ENCODE measurements around the gene NIFK.
"Not testable (repeated sequence)": the region's sequence is repeated elsewhere in the genome, so short reads cannot be mapped to it uniquely, and the experiment has no call there.

The NIFK gene

DNA sequence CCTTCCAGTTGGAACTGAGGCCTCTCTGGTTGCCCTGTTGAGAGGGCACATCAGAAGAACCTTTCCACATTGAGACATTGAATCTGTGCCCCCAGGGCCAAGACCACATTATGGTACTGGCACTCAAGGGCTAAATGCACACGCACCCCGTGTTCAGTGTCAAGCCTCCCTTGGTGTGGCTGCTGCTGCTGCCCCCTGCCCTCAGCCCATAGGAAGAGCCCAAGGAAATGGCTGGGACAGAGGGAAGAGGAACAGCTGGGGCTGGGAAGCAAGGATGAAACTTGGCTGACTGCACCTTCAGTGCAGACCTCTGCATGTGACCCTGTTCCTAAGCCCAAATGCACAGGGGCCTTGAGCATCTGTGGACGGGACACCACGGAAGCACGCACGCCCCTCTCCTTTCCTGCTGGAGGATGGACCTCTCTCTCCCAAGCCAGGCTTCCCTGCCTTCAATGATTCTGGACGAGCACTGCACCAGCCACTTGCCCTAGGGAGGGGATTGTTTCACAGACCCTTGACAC lies 40.2 kb downstream of the NIFK start:
- Histone ChIP-seq H3K9me3 (ENCODE audit: control insufficient read depth, low read length) (no peaks in the 10 kb centered on the region), H3K27me3 (ENCODE audit: control insufficient read depth, insufficient read depth, low read length, poor library complexity, severe bottlenecking) (no peaks in the 10 kb centered on the region), H3K36me3 (ENCODE audit: control insufficient read depth, insufficient read depth, low read length) (no peaks in the 10 kb centered on the region), H3K4me3 (ENCODE audit: insufficient read depth, low read depth, low read length) (no peak overlapping the region), H3K27ac (ENCODE audit: insufficient read depth, low read depth, low read length, poor library complexity, severe bottlenecking) (no peak overlapping the region), H3K4me1 (ENCODE audit: control insufficient read depth, insufficient read depth, low read length) (no peaks in the 10 kb centered on the region)
- 87 to 89% methylated on average over 7 of the region's 7 CpGs for WGBS, 2 experiments

DNA sequence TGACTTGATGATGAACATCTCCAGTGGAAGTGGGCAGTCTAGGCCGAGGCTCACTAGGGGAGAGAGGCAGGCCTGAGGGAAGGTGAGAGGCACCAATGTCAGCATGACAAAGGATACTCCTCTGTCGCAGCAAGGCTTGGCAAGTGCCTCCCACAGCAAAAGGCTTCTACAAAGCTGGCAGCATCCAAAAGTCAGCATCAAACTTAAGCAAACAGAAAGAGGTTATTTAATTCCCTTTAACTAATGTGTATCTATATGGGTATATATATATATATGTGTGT lies 41.6 kb downstream of the NIFK start:
- Histone ChIP-seq H3K4me1 (ENCODE audit: control insufficient read depth, insufficient read depth, low read length) (no peaks in the 10 kb centered on the region), H3K27ac (ENCODE audit: insufficient read depth, low read depth, low read length, poor library complexity, severe bottlenecking) (no peak overlapping the region), H3K36me3 (ENCODE audit: control insufficient read depth, insufficient read depth, low read length) (no peaks in the 10 kb centered on the region), H3K9me3 (ENCODE audit: control insufficient read depth, low read length) (no peaks in the 10 kb centered on the region), H3K27me3 (ENCODE audit: control insufficient read depth, insufficient read depth, low read length, poor library complexity, severe bottlenecking) (no peaks in the 10 kb centered on the region), H3K4me3 (ENCODE audit: insufficient read depth, low read depth, low read length) (no peak overlapping the region)
- WGBS, 2 experiments, result 31 to 33% methylated on average over 2 of the region's 2 CpGs

DNA sequence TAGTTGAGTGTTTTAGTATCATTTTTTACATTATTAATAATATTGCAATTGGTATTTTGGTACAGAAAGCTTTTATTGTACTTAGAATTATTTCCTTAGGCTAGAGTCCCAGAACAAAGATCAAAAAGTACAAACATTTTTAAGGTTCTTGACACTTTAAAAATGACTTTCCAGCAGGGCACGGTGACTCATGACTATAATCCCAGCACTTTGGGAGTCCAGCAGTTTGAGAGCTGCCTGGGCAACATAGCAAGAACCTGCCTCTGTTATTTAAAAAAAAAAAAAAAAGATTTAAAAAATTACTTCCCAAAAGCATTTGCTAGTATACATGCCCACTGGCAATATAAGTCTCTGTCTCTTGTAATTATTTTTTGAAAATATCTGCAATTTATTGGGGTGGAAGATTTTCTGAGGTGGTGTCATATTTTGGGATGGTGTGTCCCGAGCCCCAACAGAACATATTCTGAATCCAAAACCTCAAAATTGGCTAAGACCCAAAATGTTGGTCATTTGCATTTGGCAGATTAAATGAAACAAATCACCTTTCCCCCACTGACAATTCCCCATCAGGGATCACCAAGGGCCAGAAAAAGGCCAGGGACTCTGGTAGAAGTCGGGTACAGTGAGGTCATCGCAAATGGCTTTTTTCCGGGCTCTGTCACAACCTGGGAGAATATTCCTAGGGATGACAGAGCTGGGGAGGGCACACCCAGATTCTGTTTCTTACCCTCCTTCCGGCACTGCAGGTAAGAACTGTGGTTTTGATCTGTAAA lies 42.1 kb downstream of the NIFK start:
- no peaks in the 10 kb centered on the region for H3K27me3 ChIP-seq (ENCODE audit: control insufficient read depth, insufficient read depth, low read length, poor library complexity, severe bottlenecking)
- no peak overlapping the region for H3K27ac ChIP-seq (ENCODE audit: insufficient read depth, low read depth, low read length, poor library complexity, severe bottlenecking)
- H3K36me3 ChIP-seq (ENCODE audit: control insufficient read depth, insufficient read depth, low read length), result no peaks in the 10 kb centered on the region
- H3K9me3 ChIP-seq (ENCODE audit: control insufficient read depth, low read length), result no peaks in the 10 kb centered on the region
- H3K4me1 ChIP-seq (ENCODE audit: control insufficient read depth, insufficient read depth, low read length), result no peaks in the 10 kb centered on the region
- WGBS, 2 experiments, result 81 to 86% methylated on average over 6 of the region's 6 CpGs
- H3K4me3 ChIP-seq (ENCODE audit: insufficient read depth, low read depth, low read length), result no peak overlapping the region

DNA sequence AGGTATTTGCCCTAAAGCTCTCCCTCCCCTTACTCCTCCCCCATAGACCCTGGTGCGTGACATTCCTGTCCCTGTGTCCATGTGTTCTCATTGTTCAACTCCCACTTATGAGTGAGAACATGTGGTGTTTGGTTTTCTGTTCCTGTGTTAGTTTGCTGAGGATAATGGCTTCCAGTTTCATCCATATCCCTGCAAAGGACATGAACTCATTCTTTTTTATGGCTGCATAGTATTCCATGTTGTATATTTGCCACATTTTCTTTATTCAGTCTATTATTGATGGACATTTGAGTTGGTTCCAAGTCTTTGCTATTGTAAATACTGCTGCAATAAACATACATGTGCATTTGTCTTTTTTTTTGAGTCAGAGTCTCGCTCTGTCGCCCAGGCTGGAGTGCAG lies 46.1 kb downstream of the NIFK start:
- not testable (repeated sequence) for H3K36me3 ChIP-seq (ENCODE audit: control insufficient read depth, insufficient read depth, low read length); H3K27ac ChIP-seq (ENCODE audit: insufficient read depth, low read depth, low read length, poor library complexity, severe bottlenecking); H3K4me3 ChIP-seq (ENCODE audit: insufficient read depth, low read depth, low read length); H3K4me1 ChIP-seq (ENCODE audit: control insufficient read depth, insufficient read depth, low read length); H3K27me3 ChIP-seq (ENCODE audit: control insufficient read depth, insufficient read depth, low read length, poor library complexity, severe bottlenecking); H3K9me3 ChIP-seq (ENCODE audit: control insufficient read depth, low read length)
- 89 to 94% methylated on average over 3 of the region's 3 CpGs for WGBS, 2 experiments

DNA sequence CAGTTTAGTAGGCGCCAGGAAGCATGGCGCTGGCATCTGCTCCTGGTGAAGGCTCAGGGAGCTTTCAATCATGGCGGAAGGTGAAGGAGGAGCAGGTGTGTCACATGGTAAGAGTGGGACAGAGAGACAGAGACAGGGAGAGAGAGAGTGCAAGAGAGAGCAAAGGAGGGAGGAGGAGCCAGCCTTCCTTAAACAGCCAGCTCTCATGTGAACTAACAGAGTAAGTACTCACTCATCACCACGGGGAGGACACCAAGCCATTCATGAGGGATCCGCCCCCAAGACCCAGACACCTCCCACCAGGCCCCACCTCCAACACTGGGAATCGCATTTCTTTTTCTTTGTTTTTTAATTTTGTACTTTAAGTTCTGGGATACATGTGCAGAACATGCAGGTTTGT lies 46.6 kb downstream of the NIFK start:
- Histone ChIP-seq H3K4me1 (ENCODE audit: control insufficient read depth, insufficient read depth, low read length) (no peaks in the 10 kb centered on the region), H3K27ac (ENCODE audit: insufficient read depth, low read depth, low read length, poor library complexity, severe bottlenecking) (no peak overlapping the region), H3K36me3 (ENCODE audit: control insufficient read depth, insufficient read depth, low read length) (no peaks in the 10 kb centered on the region), H3K27me3 (ENCODE audit: control insufficient read depth, insufficient read depth, low read length, poor library complexity, severe bottlenecking) (no peaks in the 10 kb centered on the region), H3K9me3 (ENCODE audit: control insufficient read depth, low read length) (no peaks in the 10 kb centered on the region), H3K4me3 (ENCODE audit: insufficient read depth, low read depth, low read length) (no peak overlapping the region)
- 94 to 95% methylated on average over 6 of the region's 6 CpGs for WGBS, 2 experiments

DNA sequence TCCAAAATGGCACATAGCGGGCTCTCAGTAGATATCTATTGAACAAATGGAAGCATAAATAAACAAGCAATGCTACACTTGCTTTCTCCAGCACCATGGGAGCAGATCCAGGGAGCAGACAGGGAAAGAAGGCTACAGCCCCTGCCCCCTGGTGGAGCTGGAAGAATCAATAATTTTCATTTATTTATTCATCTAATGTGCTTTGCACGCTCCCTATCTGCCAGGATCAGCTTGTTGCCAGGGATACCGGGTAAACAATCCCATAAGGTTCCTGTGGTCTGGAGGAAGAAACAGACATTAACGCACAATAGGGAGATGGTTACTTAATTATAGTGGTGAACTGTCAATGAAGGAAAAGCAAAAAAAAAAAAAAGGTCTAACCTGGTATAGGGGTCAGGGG lies 47.3 kb downstream of the NIFK start:
- H3K4me3 ChIP-seq (ENCODE audit: insufficient read depth, low read depth, low read length), result no peak overlapping the region
- no peaks in the 10 kb centered on the region for H3K27me3 ChIP-seq (ENCODE audit: control insufficient read depth, insufficient read depth, low read length, poor library complexity, severe bottlenecking)
- H3K4me1 ChIP-seq (ENCODE audit: control insufficient read depth, insufficient read depth, low read length), result no peaks in the 10 kb centered on the region
- peak overlapping the region; percentile 44 for H3K27ac ChIP-seq (ENCODE audit: insufficient read depth, low read depth, low read length, poor library complexity, severe bottlenecking)
- no peaks in the 10 kb centered on the region for H3K36me3 ChIP-seq (ENCODE audit: control insufficient read depth, insufficient read depth, low read length)
- WGBS, 2 experiments, result 93 to 96% methylated on average over 3 to 4 of the region's 4 CpGs
- no peaks in the 10 kb centered on the region for H3K9me3 ChIP-seq (ENCODE audit: control insufficient read depth, low read length)

DNA sequence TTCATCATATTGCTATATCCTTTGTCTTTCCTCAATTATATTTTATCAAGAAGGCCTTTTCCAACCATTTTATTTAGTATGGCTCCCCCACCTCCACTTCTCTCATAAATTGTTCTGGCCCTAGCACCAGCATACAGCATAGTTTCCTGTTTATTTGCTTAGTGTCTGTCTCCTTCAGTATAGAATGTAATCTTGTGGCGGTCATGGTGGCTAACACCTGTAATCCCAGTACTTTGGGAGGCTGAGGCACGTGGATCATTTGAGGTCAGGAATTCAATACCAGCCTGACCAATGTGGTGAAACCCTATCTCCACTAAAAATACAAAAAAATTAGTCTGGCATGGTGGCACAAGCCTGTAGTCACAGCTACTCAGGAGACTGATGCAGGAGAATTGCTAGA lies 47.9 kb downstream of the NIFK start:
- WGBS, 2 experiments, result 90 to 94% methylated on average over 2 of the region's 2 CpGs
- Histone ChIP-seq H3K27ac (ENCODE audit: insufficient read depth, low read depth, low read length, poor library complexity, severe bottlenecking) (no peak overlapping the region), H3K36me3 (ENCODE audit: control insufficient read depth, insufficient read depth, low read length) (no peaks in the 10 kb centered on the region), H3K9me3 (ENCODE audit: control insufficient read depth, low read length) (no peaks in the 10 kb centered on the region), H3K27me3 (ENCODE audit: control insufficient read depth, insufficient read depth, low read length, poor library complexity, severe bottlenecking) (no peaks in the 10 kb centered on the region), H3K4me3 (ENCODE audit: insufficient read depth, low read depth, low read length) (no peak overlapping the region), H3K4me1 (ENCODE audit: control insufficient read depth, insufficient read depth, low read length) (no peaks in the 10 kb centered on the region)

DNA sequence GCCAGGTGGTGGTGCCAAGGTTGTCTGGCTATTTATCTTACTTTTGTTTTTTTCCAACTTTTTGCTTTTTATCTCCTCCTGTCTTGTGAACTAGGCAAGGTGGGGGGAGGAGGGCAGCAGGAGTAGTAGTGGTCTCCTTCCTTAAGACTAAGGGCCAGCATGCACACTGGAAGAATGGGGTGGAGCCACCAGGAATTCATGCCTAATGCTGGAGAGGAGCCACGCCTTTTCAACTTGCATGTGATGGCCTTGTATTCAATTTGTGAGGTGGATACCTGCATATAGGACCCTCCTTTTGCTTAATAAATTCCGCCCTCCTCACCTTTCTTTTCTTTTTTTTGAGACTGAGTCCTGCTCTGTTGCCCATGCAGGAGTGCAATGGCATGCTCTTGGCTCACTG lies 49.8 kb downstream of the NIFK start:
- no peaks in the 10 kb centered on the region for H3K4me1 ChIP-seq (ENCODE audit: control insufficient read depth, insufficient read depth, low read length)
- no peak overlapping the region for H3K27ac ChIP-seq (ENCODE audit: insufficient read depth, low read depth, low read length, poor library complexity, severe bottlenecking)
- no peaks in the 10 kb centered on the region for H3K36me3 ChIP-seq (ENCODE audit: control insufficient read depth, insufficient read depth, low read length)
- no peaks in the 10 kb centered on the region for H3K27me3 ChIP-seq (ENCODE audit: control insufficient read depth, insufficient read depth, low read length, poor library complexity, severe bottlenecking)
- no peaks in the 10 kb centered on the region for H3K9me3 ChIP-seq (ENCODE audit: control insufficient read depth, low read length)
- no peak overlapping the region for H3K4me3 ChIP-seq (ENCODE audit: insufficient read depth, low read depth, low read length)
- 92 to 93% methylated on average over 2 of the region's 2 CpGs for WGBS, 2 experiments

DNA sequence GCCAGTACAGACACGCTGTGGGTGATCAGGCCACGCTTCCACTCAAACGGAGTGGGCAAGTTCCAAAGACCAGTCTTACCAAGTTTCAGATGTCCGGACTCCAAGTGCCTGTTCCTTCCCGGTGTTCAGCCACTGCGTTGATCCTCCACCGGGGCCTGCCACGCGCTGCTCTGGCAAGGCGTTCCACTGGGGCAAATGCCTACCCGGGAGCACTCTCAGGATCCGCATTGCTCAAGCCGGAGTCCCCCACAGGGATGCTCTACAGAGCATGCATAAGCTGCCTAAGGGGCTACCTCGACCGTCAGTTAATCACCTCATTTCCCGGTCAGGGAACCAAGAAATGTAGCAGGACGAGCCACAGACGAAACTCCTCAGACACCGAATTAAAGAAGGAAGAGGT lies 50.5 kb downstream of the NIFK start:
- H3K4me3 ChIP-seq (ENCODE audit: insufficient read depth, low read depth, low read length), result no peak overlapping the region
- H3K27ac ChIP-seq (ENCODE audit: insufficient read depth, low read depth, low read length, poor library complexity, severe bottlenecking), result no peak overlapping the region
- WGBS, 2 experiments, result 85 to 89% methylated on average over 19 of the region's 19 CpGs
- no peaks in the 10 kb centered on the region for H3K9me3 ChIP-seq (ENCODE audit: control insufficient read depth, low read length)
- no peaks in the 10 kb centered on the region for H3K4me1 ChIP-seq (ENCODE audit: control insufficient read depth, insufficient read depth, low read length)
- H3K36me3 ChIP-seq (ENCODE audit: control insufficient read depth, insufficient read depth, low read length), result no peaks in the 10 kb centered on the region
- H3K27me3 ChIP-seq (ENCODE audit: control insufficient read depth, insufficient read depth, low read length, poor library complexity, severe bottlenecking), result no peaks in the 10 kb centered on the region

DNA sequence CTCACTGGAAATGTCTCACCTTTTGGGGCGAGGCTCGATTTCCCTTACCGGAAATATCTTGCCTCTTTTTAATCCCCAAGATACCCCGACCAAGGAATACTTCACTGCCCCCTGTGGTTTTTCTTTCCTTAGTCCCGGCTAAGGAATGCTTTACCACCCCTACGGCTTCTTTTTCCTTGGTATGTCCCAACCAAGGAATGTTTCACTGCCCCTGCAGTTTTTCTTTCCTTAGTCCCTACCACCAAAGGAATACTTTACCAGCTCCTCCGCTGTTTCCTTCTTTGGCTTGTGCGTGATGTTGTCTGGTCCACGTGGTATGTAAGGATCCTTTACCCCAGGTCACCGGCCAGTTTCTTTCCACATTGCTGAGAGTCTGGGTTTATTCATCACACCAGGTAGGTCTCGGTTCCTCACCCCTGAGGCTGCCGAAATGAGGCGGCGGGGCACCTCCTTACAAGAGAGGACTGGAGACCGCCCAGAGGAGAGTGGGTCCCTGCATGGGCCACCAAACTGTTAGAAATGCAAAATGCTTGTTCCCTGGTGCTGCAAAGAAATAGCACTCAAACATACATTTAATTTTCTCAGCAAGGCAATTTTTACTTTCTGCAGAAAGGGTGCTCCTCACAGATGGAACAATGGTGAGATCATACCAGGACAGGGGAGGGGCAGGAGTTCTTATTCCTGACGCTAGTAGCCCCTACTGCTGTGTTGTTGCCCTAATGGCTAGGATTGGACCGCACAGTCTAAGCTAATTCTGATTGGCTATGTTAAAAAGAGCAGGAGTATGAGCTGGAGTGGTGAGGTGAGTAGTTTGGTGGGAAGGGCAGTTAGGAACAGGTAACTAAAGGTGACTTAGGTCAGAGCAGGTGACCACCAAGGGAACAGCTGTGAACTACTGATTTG lies 54.0 kb downstream of the NIFK start:
- Histone ChIP-seq H3K27me3 (ENCODE audit: control insufficient read depth, insufficient read depth, low read length, poor library complexity, severe bottlenecking) (no peaks in the 10 kb centered on the region), H3K9me3 (ENCODE audit: control insufficient read depth, low read length) (peaks cover 3% of the 10 kb centered on the region), H3K27ac (ENCODE audit: insufficient read depth, low read depth, low read length, poor library complexity, severe bottlenecking) (no peak overlapping the region), H3K36me3 (ENCODE audit: control insufficient read depth, insufficient read depth, low read length) (peaks cover 3% of the 10 kb centered on the region), H3K4me3 (ENCODE audit: insufficient read depth, low read depth, low read length) (no peak overlapping the region), H3K4me1 (ENCODE audit: control insufficient read depth, insufficient read depth, low read length) (no peaks in the 10 kb centered on the region)
- 88 to 91% methylated on average over 17 of the region's 17 CpGs for WGBS, 2 experiments

Data from ectodermal cell (in vitro differentiated cells).